HG02571 (cell line): ENCODE results near the gene KIF16B.

ENCODE experiments used
- ATAC-seq: cut with Tn5 transposase; IDR thresholded peaks from one replicate; pipeline ENCODE4 v1.9.1; 2021; ENCODE audit warnings: mild to moderate bottlenecking, moderate library complexity; ENCODE audit not compliant: unreplicated experiment

The KIF16B gene

GRCh38 chr20:16486532-16486931 lies 86.7 kb downstream of the KIF16B start:
- no peak for ATAC-seq

GRCh38 chr20:16485401-16485800 lies 87.8 kb downstream of the KIF16B start:
- no peak for ATAC-seq

GRCh38 chr20:16483024-16483423 lies 90.2 kb downstream of the KIF16B start:
- ATAC-seq: no peak

GRCh38 chr20:16481977-16482376 lies 91.3 kb downstream of the KIF16B start:
- ATAC-seq: no peak

GRCh38 chr20:16479666-16480065 lies 93.6 kb downstream of the KIF16B start:
- no peak for ATAC-seq

- no peak for ATAC-seq
Measured at GRCh38 chr20:16477632-16478031, 95.6 kb downstream of the KIF16B start.

- ATAC-seq: no peak
Measured at GRCh38 chr20:16476032-16476431, 97.2 kb downstream of the KIF16B start.

GRCh38 chr20:16475225-16475624 lies 98.0 kb downstream of the KIF16B start:
- ATAC-seq: no peak

GRCh38 chr20:16474363-16474762 lies 98.9 kb downstream of the KIF16B start:
- ATAC-seq: no peak

- ATAC-seq: no peak
Measured at GRCh38 chr20:16472045-16472872, 101.0 kb downstream of the KIF16B start.

- ATAC-seq: no peak
Measured at GRCh38 chr20:16469395-16469905, 103.8 kb downstream of the KIF16B start.

- ATAC-seq: no peak
Measured at GRCh38 chr20:16462711-16463110, 110.5 kb downstream of the KIF16B start.

GRCh38 chr20:16459019-16459700 lies 114.1 kb downstream of the KIF16B start:
- no peak for ATAC-seq

GRCh38 chr20:16457514-16457913 lies 115.7 kb downstream of the KIF16B start:
- no peak for ATAC-seq

- no peak for ATAC-seq
Measured at GRCh38 chr20:16455324-16455723, 117.9 kb downstream of the KIF16B start.

GRCh38 chr20:16451982-16452381 lies 121.3 kb downstream of the KIF16B start:
- no peak for ATAC-seq

- ATAC-seq: no peak
Measured at GRCh38 chr20:16451001-16451400, 122.2 kb downstream of the KIF16B start.

GRCh38 chr20:16446991-16447390 lies 126.3 kb downstream of the KIF16B start:
- no peak for ATAC-seq

GRCh38 chr20:16446246-16446645 lies 127.0 kb downstream of the KIF16B start:
- ATAC-seq: no peak

- no peak for ATAC-seq
Measured at GRCh38 chr20:16445482-16445881, 127.8 kb downstream of the KIF16B start.

- ATAC-seq: no peak
Measured at GRCh38 chr20:16444057-16444777, 129.0 kb downstream of the KIF16B start.
